Muscle of leg (tissue), 11 donors: ENCODE results near the gene SHISAL1. TPM values are rescaled to one million over a fixed set of nuclear protein-coding genes. Genes with fewer than 3 reads are reported as not detected.

Experiments used
- DNase-seq: peaks from one replicate; pipeline ENCODE4 v3.0.0; 2013
- H3K27ac ChIP-seq: one replicate; pipeline ENCODE4 v1.5.1; 2013; ENCODE audit warnings: mild to moderate bottlenecking, low read length, control low read depth
- H3K27me3 ChIP-seq: one replicate; pipeline ENCODE4 v1.6.1; 2013; ENCODE audit warnings: low read length; ENCODE audit not compliant: control insufficient read depth, insufficient read depth
- H3K36me3 ChIP-seq: one replicate; pipeline ENCODE4 v1.6.1; 2013; ENCODE audit warnings: low read length; ENCODE audit not compliant: control insufficient read depth, insufficient read depth
- H3K4me1 ChIP-seq: one replicate; pipeline ENCODE4 v1.6.1; 2013; ENCODE audit warnings: low read length; ENCODE audit not compliant: control insufficient read depth, insufficient read depth
- H3K4me3 ChIP-seq: one replicate; pipeline ENCODE4 v1.5.1; 2013; ENCODE audit warnings: low read length, control low read depth
- H3K9me3 ChIP-seq: replicated peaks from 2 replicates; pipeline ENCODE4 v1.6.1; 2013; ENCODE audit warnings: low read depth, low read length; ENCODE audit not compliant: control insufficient read depth
- WGBS: methylation state at CpG from one replicate; pipeline ENCODE4 v1.1.5; 2013; ENCODE audit warnings: missing lambda C conversion rate; ENCODE audit not compliant: insufficient coverage; 5-methylcytosine and 5-hydroxymethylcytosine counted together
- polyA plus RNA-seq, 8 donors: library from polyadenylated mRNA; unstranded; fragments of 120-200 nt; gene quantifications; one replicate each; pipeline versions ENCODE4 v1.2.1 to v1.2.3, GENCODE V29; 2013; ENCODE audit warnings: inconsistent platforms in 1 of 8, low replicate concordance in 1 of 8; ENCODE audit not compliant: insufficient read length in 8 of 8, insufficient read depth in 1 of 8
- total RNA-seq: library from RNA; stranded (reverse); fragments of 120-200 nt; gene quantifications from one replicate; pipeline ENCODE4 v1.2.4, GENCODE V29; 2013

SHISAL1 gene
- total and polyA plus RNA-seq, 9 donors: 8.6 to 20.5 (median 12.6) TPM

GRCh38 chr22:44354288-44354687 lies 41.5 kb upstream of the SHISAL1 start:
- H3K36me3 ChIP-seq: no peaks in the 10 kb centered on the region
- no peak overlapping the region for H3K27ac ChIP-seq
- no peak for DNase-seq
- WGBS: 80% methylated on average over 1 of the region's 7 CpGs
- H3K9me3 ChIP-seq: no peaks in the 10 kb centered on the region
- peaks cover 13% of the 10 kb centered on the region for H3K27me3 ChIP-seq
- peaks cover 54% of the 10 kb centered on the region for H3K4me1 ChIP-seq
- H3K4me3 ChIP-seq: no peak overlapping the region

DNA sequence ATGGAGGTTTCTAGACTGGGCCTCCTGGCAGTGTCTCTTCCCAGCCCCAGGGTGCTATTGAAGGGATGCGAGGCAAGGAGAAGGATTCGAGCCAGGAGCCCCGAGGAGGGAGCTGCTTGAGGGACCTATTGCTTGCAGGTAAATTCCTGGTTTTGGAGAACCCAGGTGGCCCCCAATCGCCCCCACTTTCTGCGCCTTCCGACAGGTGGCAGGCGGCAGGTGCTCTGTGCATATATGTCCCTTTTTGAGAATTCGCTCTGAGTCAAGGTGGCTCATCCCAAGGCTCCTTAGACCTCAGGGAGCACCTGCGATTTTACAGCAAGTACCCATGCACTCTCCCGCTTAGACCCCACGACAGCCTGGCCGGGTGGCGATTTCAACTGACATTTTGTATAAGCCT lies 40.3 kb upstream of the SHISAL1 start:
- H3K4me3 ChIP-seq: no peak overlapping the region
- no peak overlapping the region for H3K27ac ChIP-seq
- H3K9me3 ChIP-seq: no peaks in the 10 kb centered on the region
- H3K27me3 ChIP-seq: peaks cover 18% of the 10 kb centered on the region
- H3K36me3 ChIP-seq: no peaks in the 10 kb centered on the region
- peaks cover 54% of the 10 kb centered on the region for H3K4me1 ChIP-seq
- DNase-seq: no peak
- 88% methylated on average over 11 of the region's 13 CpGs for WGBS

- Histone ChIP-seq H3K27ac (no peak overlapping the region), H3K36me3 (no peaks in the 10 kb centered on the region), H3K9me3 (no peaks in the 10 kb centered on the region), H3K4me1 (peaks cover 54% of the 10 kb centered on the region), H3K4me3 (no peak overlapping the region), H3K27me3 (peaks cover 18% of the 10 kb centered on the region)
- 34% methylated on average over 4 of the region's 10 CpGs for WGBS
- DNase-seq: no peak
Measured at GRCh38 chr22:44352378-44353035, 39.8 kb upstream of the SHISAL1 start.

DNA sequence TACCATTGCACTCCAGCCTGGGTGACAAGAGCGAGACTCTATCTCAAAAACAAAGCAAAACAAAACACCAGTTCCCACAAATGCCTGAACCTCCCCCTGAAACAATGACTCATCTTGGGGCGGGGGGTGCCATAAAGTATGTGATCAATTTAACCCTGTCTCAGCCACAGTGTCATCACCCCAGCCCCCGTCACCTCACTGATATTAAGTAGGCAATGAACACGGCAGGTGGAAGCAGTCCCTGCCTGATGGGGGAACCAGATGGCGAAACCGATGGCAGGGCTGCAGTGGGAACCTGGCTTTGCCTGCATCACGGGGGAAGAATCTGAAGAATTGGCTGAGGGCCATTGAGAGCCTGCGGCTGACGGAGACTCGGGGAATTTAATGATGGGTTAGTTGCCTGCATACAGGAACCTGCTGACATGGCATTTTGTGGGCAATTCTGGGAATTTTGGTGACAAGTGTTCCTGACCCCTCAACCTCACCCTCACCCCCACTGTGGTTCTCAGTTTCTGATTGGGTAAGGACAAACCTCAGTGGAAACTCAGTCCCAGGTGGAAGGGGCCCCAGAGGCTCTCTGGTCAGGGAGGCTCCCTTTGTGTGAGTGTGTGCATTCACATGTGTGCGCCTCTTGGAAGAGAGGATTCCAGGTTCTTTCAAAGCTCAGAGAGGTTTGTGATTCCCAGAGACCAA lies 39.1 kb upstream of the SHISAL1 start:
- Histone ChIP-seq H3K4me1 (peaks cover 55% of the 10 kb centered on the region), H3K36me3 (no peaks in the 10 kb centered on the region), H3K4me3 (no peak overlapping the region), H3K27me3 (peaks cover 19% of the 10 kb centered on the region), H3K27ac (no peak overlapping the region), H3K9me3 (no peaks in the 10 kb centered on the region)
- DNase-seq: peak; percentile 78
- WGBS: 11% methylated on average over 5 of the region's 11 CpGs

DNA sequence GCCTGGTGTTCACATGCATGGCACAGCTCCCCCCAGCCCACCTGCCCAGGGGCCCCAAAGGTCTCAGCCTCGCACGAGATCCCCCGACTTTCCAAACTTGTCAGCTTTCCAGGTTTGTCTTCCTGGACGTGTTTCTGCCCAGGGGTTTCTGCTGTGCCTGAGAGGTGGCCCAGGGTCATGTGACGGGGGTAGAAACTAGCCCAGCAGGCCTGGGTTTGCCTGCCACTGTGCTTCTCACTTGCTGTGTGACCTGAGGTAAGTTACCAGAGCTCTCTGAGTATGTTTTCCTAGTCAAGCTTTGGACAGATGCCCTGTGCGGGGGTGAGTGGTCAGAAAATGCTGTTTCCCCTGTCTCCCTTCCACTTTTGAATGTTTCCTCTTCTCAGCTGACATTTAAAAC lies 38.3 kb upstream of the SHISAL1 start:
- peaks cover 58% of the 10 kb centered on the region for H3K4me1 ChIP-seq
- no peak overlapping the region for H3K27ac ChIP-seq
- DNase-seq: no peak
- no peaks in the 10 kb centered on the region for H3K9me3 ChIP-seq
- 33% methylated on average over 4 of the region's 6 CpGs for WGBS
- H3K27me3 ChIP-seq: peaks cover 19% of the 10 kb centered on the region
- H3K36me3 ChIP-seq: no peaks in the 10 kb centered on the region
- no peak overlapping the region for H3K4me3 ChIP-seq

DNA sequence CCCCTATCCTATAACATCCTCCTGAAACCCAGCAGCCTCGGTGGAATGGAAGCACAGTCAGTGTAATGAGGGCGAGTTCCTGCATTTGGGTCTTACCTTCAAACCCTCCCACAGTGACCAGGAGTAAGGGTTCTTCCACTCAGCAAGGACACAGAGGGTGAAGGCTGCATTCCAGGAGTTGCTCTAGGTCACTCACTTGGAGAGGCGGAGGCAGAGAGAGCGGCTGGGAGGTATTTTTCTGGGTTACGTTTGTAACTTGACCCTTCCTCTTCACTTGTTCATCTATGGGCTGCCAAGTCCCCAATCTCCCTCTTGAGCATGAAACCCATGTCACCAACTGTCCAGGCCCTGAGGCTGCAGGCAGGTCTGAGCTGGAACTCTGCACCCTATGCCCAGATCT lies 36.8 kb upstream of the SHISAL1 start:
- DNase-seq: no peak
- Histone ChIP-seq H3K4me3 (no peak overlapping the region), H3K27me3 (peaks cover 19% of the 10 kb centered on the region), H3K27ac (no peak overlapping the region), H3K4me1 (peaks cover 50% of the 10 kb centered on the region), H3K36me3 (no peaks in the 10 kb centered on the region), H3K9me3 (no peaks in the 10 kb centered on the region)
- WGBS: no CpG with 5 or more reads among the region's 5 CpGs

DNA sequence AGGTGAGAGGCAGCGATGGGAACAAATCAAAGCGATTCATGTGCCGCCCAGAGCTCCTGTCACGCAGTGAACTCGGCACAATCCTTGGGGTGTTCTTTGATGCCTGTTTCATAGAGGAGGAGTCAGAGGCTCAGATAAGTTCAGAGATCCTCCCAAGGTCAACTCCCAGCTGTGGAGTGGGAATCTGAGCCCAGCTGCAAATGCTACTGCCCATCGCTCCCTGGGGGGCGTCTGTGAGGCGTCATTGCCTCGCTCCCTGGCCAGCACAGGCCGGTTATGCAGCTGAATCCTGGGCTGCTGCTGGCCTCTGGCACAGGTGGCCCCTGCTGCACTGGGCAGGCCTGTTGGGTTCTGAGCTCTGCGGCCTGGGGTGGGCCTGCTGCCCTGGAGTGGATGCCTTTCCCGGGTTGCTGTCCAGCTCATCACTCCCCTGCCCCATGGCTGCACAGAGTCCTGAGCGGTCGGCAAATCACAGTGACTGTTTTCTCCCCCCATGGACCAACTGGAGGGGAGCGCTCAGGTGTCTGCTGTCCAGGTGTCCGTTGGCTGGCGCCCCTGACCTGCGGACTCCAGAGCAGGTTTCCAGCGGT lies 36.3 kb upstream of the SHISAL1 start:
- H3K4me1 ChIP-seq: peaks cover 50% of the 10 kb centered on the region
- peaks cover 20% of the 10 kb centered on the region for H3K27me3 ChIP-seq
- H3K36me3 ChIP-seq: no peaks in the 10 kb centered on the region
- H3K4me3 ChIP-seq: no peak overlapping the region
- DNase-seq: peak; percentile 46
- no peak overlapping the region for H3K27ac ChIP-seq
- no peaks in the 10 kb centered on the region for H3K9me3 ChIP-seq
- WGBS: 35% methylated on average over 15 of the region's 19 CpGs

- H3K27ac ChIP-seq: no peak overlapping the region
- WGBS: 74% methylated on average over 5 of the region's 6 CpGs
- DNase-seq: peak; percentile 32
- no peaks in the 10 kb centered on the region for H3K9me3 ChIP-seq
- peaks cover 47% of the 10 kb centered on the region for H3K4me1 ChIP-seq
- no peak overlapping the region for H3K4me3 ChIP-seq
- no peaks in the 10 kb centered on the region for H3K36me3 ChIP-seq
- peaks cover 16% of the 10 kb centered on the region for H3K27me3 ChIP-seq
Measured at GRCh38 chr22:44347549-44347948, 34.8 kb upstream of the SHISAL1 start.

DNA sequence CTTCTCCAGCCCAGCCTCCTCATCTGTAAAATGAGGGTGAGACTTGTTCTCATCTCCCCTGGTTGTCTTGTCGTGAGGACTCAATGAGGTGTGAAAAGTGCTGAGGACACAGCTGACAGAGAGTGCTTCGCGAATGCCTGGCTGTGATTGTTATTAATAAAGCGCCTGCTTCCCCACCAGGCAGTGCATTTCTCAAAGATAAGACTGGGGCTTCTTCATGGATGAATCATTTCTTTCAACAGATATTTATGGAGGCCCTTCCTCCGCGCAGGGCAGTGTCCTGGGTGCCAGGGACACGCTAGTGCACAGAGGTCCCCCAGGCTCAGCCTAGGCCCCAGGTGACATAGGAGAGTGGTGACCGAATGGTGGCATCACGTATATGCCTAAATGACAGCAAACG lies 34.3 kb upstream of the SHISAL1 start:
- Histone ChIP-seq H3K4me3 (no peak overlapping the region), H3K4me1 (peaks cover 44% of the 10 kb centered on the region), H3K27ac (no peak overlapping the region), H3K36me3 (no peaks in the 10 kb centered on the region), H3K9me3 (no peaks in the 10 kb centered on the region), H3K27me3 (peaks cover 16% of the 10 kb centered on the region)
- DNase-seq: no peak
- 77% methylated on average over 6 of the region's 10 CpGs for WGBS

DNA sequence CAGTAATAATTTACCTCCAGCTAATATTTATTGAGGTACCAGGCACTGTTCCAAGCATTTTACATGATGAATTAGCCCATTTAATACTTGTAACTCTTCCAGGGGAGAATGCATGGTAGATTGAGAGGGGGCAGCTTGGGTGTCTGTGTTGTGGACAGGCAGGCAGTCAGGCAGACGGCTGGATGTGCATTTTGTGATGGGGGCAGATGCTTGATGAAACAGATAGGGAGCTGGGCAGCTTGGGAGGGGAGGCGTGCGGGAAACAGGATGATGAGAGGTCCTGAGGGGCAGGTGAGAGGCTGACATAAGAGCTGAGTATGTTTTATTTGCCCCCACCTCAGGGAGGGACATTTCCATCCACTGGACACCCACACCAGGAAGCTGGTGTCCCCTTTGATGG lies 33.1 kb upstream of the SHISAL1 start:
- Histone ChIP-seq H3K27me3 (peaks cover 13% of the 10 kb centered on the region), H3K4me3 (no peak overlapping the region), H3K36me3 (no peaks in the 10 kb centered on the region), H3K9me3 (no peaks in the 10 kb centered on the region), H3K4me1 (peaks cover 46% of the 10 kb centered on the region), H3K27ac (no peak overlapping the region)
- WGBS: 75% methylated on average over 1 of the region's 3 CpGs
- no peak for DNase-seq
